GM23338 (cell line): ENCODE results near the gene SPNS3. TPM values are rescaled to one million over a fixed set of nuclear protein-coding genes. Genes with fewer than 3 reads are reported as not detected.

Source experiments
- ATAC-seq: fragments of 200-7000 bp; cut with Tn5 transposase; 3 replicates; pipeline ENCODE4 v1.9.1; 2020
- DNase-seq: peaks from one replicate; pipeline ENCODE4 v3.0.0-alpha.2; 2015; ENCODE audit warnings: low spot score
- H2AFZ ChIP-seq: fragments of 200-600 bp; sonication (generic); 2 replicates; pipeline ENCODE4 v1.8.0; 2016; ENCODE audit warnings: antibody characterized with exemption, mild to moderate bottlenecking, moderate library complexity
- H3F3A ChIP-seq: fragments of 200-600 bp; sonication (generic); replicated peaks from 2 replicates; pipeline ENCODE4 v1.8.0; 2017; ENCODE audit warnings: antibody characterized with exemption, mixed run types, low read depth
- H3K27ac ChIP-seq: fragments of 200-600 bp; sonication (generic); 2 replicates; pipeline ENCODE4 v1.6.1; 2016; ENCODE audit warnings: low read depth
- H3K27me3 ChIP-seq: fragments of 200-600 bp; sonication (generic); 2 replicates; pipeline ENCODE4 v1.8.0; 2016; ENCODE audit warnings: mild to moderate bottlenecking, mixed run types, moderate library complexity; ENCODE audit not compliant: insufficient read depth
- H3K36me3 ChIP-seq: fragments of 200-600 bp; sonication (generic); 2 replicates; pipeline ENCODE4 v1.8.0; 2016; ENCODE audit warnings: mild to moderate bottlenecking; ENCODE audit not compliant: insufficient read depth
- H3K4me1 ChIP-seq: fragments of 200-600 bp; sonication (generic); 2 replicates; pipeline ENCODE4 v1.8.0; 2016; ENCODE audit warnings: mild to moderate bottlenecking, moderate library complexity; ENCODE audit not compliant: insufficient read depth
- H3K4me2 ChIP-seq: fragments of 200-600 bp; sonication (generic); 2 replicates; pipeline ENCODE4 v1.7.1; 2017; ENCODE audit warnings: mixed run types
- H3K4me3 ChIP-seq: fragments of 200-600 bp; sonication (generic); 2 replicates; pipeline ENCODE4 v1.6.1; 2016; ENCODE audit warnings: mixed run types
- H3K79me2 ChIP-seq: fragments of 200-600 bp; sonication (generic); replicated peaks from 2 replicates; pipeline ENCODE4 v1.8.0; 2017; ENCODE audit warnings: mild to moderate bottlenecking; ENCODE audit not compliant: insufficient read depth
- H3K9me2 ChIP-seq: fragments of 200-600 bp; sonication (generic); 2 replicates; pipeline ENCODE4 v1.8.0; 2017; ENCODE audit not compliant: insufficient read depth
- H4K20me1 ChIP-seq: fragments of 200-600 bp; sonication (generic); replicated peaks from 2 replicates; pipeline ENCODE4 v1.8.0; 2017; ENCODE audit warnings: mild to moderate bottlenecking; ENCODE audit not compliant: insufficient read depth
- H3K27ac Mint-ChIP-seq: 2 replicates; pipeline ENCODE4 v1.8.0; 2020; ENCODE audit warnings: inconsistent platforms, mild to moderate bottlenecking, moderate library complexity, mixed read lengths
- H3K27me3 Mint-ChIP-seq: 3 replicates; pipeline ENCODE4 v1.8.0; 2022; ENCODE audit warnings: low read depth, mild to moderate bottlenecking, moderate library complexity, mixed read lengths, inconsistent platforms; ENCODE audit not compliant: insufficient read depth, poor library complexity
- H3K36me3 Mint-ChIP-seq: 3 replicates; pipeline ENCODE4 v1.8.0; 2021; ENCODE audit warnings: low read depth, mild to moderate bottlenecking, inconsistent platforms, moderate library complexity, mixed read lengths
- H3K4me1 Mint-ChIP-seq: 3 replicates; pipeline ENCODE4 v1.8.0; 2020; ENCODE audit warnings: mild to moderate bottlenecking, inconsistent platforms, mixed read lengths
- H3K4me3 Mint-ChIP-seq: 3 replicates; pipeline ENCODE4 v1.8.0; 2021; ENCODE audit warnings: moderate library complexity, mild to moderate bottlenecking, inconsistent platforms, mixed read lengths
- H3K9me3 Mint-ChIP-seq: 3 replicates; pipeline ENCODE4 v1.8.0; 2020; ENCODE audit warnings: moderate library complexity, mild to moderate bottlenecking, inconsistent platforms, mixed read lengths
- CTCF ChIP-seq, 2 experiments: fragments of 200-600 bp in 1 of 2; sonication (generic) in 1 of 2; conservative IDR thresholded peaks; 2 replicates each; pipeline versions ENCODE4 v1.5.1 to v1.6.1; 2016 to 2017; ENCODE audit warnings: antibody characterized with exemption in 2 of 2, low read depth in 2 of 2, mild to moderate bottlenecking in 2 of 2, moderate library complexity in 1 of 2
- EZH2 ChIP-seq: fragments of 200-600 bp; sonication (generic); IDR thresholded peaks from one replicate; pipeline ENCODE4 v1.8.0; 2017; ENCODE audit warnings: antibody characterized with exemption, mild to moderate bottlenecking, low read depth; ENCODE audit not compliant: unreplicated experiment
- JUNB ChIP-seq: IDR thresholded peaks from one replicate; pipeline ENCODE4 v1.6.1; 2016; ENCODE audit warnings: antibody characterized with exemption; ENCODE audit not compliant: unreplicated experiment
- POLR2AphosphoS5 ChIP-seq: IDR thresholded peaks from 2 replicates; pipeline ENCODE4 v1.6.1; 2016; ENCODE audit warnings: antibody characterized with exemption, low read depth
- STAT1 ChIP-seq: IDR thresholded peaks from one replicate; pipeline ENCODE4 v1.6.1; 2016; ENCODE audit warnings: antibody characterized with exemption; ENCODE audit not compliant: unreplicated experiment
- polyA plus RNA-seq: library from polyadenylated mRNA; unstranded; fragments of >200 nt; fragmentation: Nextera tagmentation; extraction: Ambion mirVana; gene quantifications from 2 replicates; pipeline ENCODE4 v1.2.1, GENCODE V29; 2016
- total RNA-seq: library from RNA; depleted of rRNA; stranded (reverse); fragments of >200 nt; shearing (Covaris generic); gene quantifications from 2 replicates; pipeline ENCODE4 v1.2.3, GENCODE V29; 2014
- TF ChIP-seq, protein P1 (sequence below): IDR thresholded peaks from 2 replicates; pipeline ENCODE4 v1.6.1; 2016; ENCODE audit warnings: antibody characterized with exemption

Gene SPNS3
- total and polyA plus RNA-seq, 2 experiments from 2014 or later = not detected

- Histone ChIP-seq H3F3A (peaks cover 10% of the 10 kb centered on the region), H3K4me3 (no peak overlapping the region), H3K9me2 (no peaks in the 10 kb centered on the region), H3K36me3 (no peaks in the 10 kb centered on the region), H3K4me2 (no peak overlapping the region), H3K4me1 (peaks cover 7% of the 10 kb centered on the region; the same call in 1 of the 2 replicates), H4K20me1 (no peaks in the 10 kb centered on the region; the same call in 1 of the 2 replicates), H3K27me3 (peaks cover 42% of the 10 kb centered on the region), H3K27ac (no peak overlapping the region), H3K79me2 (no peaks in the 10 kb centered on the region), H2AFZ (no peak overlapping the region)
- no peak for DNase-seq
- no peak for TF ChIP-seq CTCF (conservative IDR thresholded peaks at IDR 0.05; ENCODE audit: low read depth in 2 of 2)
- no peak for TF ChIP-seq POLR2AphosphoS5
- no peak for TF ChIP-seq STAT1
- Mint-ChIP-seq H3K27me3 (peaks cover 70% of the 10 kb centered on the region), H3K9me3 (no peaks in the 10 kb centered on the region; the same call in 2 of the 3 replicates), H3K4me1 (peaks cover 18% of the 10 kb centered on the region), H3K4me3 (no peak overlapping the region), H3K27ac (no peak overlapping the region), H3K36me3 (peaks cover 5% of the 10 kb centered on the region; the same call in 2 of the 3 replicates)
- no peak for ATAC-seq
Measured at GRCh38 chr17:4532860-4533522, 99.3 kb downstream of the SPNS3 start.

DNA sequence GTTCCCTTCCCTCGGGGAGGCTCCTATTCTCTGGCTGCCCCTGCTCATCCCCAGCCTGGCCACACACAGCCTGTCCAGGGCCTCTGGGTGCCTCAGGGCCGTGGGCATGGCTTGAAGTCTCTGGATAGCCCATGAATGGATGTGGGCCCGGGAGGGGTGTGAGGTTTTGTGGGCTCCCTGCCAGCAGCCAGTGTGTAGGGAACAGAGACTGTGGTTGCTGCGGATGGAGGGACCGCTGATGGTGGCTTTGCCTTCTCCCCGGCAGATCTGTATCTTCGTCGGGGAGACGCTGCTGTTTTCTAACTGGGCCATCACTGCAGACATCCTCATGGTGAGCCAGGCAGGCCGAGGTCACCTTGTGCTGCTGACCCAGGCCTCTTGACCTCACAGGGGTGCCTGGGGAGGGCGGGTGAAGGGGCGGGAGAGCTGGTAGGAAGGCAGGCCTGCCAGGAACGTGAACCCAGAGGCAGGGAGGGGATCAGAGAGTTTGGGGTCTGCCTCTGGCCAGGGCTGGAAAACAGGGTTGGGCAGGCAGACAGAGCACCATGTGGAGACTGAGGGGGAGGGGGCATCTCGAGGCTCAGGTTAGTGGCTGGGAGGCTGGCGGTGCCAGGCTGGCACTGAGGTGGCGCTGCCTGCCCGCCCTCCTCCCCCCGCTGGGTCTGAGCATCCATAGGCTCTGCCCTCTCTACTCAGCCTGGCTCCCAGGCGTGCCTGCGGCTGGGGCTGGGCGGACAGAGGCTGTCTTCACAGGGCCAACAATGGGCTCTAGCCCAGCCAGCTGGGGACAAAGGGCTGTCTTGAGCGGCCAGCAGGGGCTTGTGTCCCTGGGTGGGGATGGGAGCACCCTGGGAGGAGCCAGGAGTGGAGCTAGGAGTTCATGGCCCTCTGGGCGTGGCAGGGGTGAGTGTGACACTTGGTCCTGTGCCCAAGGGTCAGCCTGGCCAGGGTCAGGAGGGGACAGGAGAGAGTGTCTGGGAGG is 100.1 kb downstream of the SPNS3 start:
- H3K79me2 ChIP-seq = no peaks in the 10 kb centered on the region
- no peak overlapping the region for H3K4me3 Mint-ChIP-seq
- H3K4me3 ChIP-seq = no peak overlapping the region
- H3K27ac ChIP-seq = no peak overlapping the region
- H2AFZ ChIP-seq = no peak overlapping the region
- peaks cover 10% of the 10 kb centered on the region for H3K36me3 Mint-ChIP-seq
- peaks cover 64% of the 10 kb centered on the region for H3K27me3 Mint-ChIP-seq
- peaks cover 18% of the 10 kb centered on the region for H3K4me1 Mint-ChIP-seq
- H3K4me2 ChIP-seq = no peak overlapping the region
- ATAC-seq = peak; percentile 4; the same call in 2 of the 3 replicates
- H3K27ac Mint-ChIP-seq = no peak overlapping the region
- TF ChIP-seq, protein P1, sequence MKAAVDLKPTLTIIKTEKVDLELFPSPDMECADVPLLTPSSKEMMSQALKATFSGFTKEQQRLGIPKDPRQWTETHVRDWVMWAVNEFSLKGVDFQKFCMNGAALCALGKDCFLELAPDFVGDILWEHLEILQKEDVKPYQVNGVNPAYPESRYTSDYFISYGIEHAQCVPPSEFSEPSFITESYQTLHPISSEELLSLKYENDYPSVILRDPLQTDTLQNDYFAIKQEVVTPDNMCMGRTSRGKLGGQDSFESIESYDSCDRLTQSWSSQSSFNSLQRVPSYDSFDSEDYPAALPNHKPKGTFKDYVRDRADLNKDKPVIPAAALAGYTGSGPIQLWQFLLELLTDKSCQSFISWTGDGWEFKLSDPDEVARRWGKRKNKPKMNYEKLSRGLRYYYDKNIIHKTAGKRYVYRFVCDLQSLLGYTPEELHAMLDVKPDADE = no peak
- TF ChIP-seq JUNB = no peak
- TF ChIP-seq EZH2 = no peak
- peaks cover 7% of the 10 kb centered on the region; the same call in 1 of the 2 replicates for H3K4me1 ChIP-seq
- peaks cover 10% of the 10 kb centered on the region for H3F3A ChIP-seq
- peaks cover 33% of the 10 kb centered on the region for H3K27me3 ChIP-seq
- DNase-seq = no peak
- H3K9me3 Mint-ChIP-seq = no peaks in the 10 kb centered on the region; the same call in 2 of the 3 replicates
- H3K36me3 ChIP-seq = no peaks in the 10 kb centered on the region; the same call in 1 of the 2 replicates
- peaks cover under 1% of the 10 kb centered on the region for H4K20me1 ChIP-seq
- no peaks in the 10 kb centered on the region for H3K9me2 ChIP-seq
